Stimulated activated CD8-positive, alpha-beta memory T cell treated with anti-CD3 and anti-CD28 coated beads, Interleukin-12 subunit alpha, Interleukin-12 subunit beta, amount 100 ng/mL, for 24 hours (primary cell): ENCODE measurements around the gene GPC6.

Experiments
- DNase-seq: peaks from one replicate; pipeline ENCODE4 v3.0.0-alpha.2; 2020; ENCODE audit errors: extremely low read depth

Gene GPC6

DNA sequence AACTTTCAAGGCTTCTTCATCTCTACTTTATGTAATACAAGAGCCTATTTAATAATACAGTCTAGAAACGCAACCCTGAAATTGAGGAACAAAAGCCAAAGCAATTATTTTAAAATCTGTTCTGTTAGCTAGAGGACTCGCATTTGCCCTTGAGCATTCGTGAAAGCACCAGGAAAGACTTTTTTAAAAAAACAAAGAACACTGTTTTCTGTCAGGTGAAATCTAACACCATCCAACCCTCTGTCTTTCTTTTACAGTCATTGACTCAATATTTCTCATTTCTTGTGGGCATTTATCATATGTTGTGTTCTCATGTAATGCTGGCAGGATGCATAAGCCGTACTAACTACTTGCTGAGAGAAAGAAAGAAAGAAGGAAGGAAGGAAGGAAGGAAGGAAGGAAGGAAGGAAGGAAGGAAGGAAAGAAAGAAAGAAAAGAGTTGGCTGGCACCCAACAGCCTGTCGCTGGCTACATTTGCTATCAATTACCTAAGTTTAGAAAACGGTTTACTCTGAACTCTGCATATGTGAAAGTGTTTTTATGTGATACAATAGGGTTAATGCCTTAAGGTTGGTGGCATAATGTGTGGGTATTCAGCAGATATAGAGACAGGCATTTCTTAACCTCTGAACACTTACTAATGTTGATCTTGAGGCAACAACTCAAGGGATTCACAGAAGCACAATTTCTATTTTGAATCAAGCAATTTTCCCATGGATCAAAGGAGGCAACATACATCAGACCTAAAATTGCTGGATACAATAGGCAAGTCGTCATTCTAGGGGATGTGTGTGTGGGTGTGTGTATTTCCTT is 807.4 kb downstream of the GPC6 start:
- no peak for DNase-seq

DNA sequence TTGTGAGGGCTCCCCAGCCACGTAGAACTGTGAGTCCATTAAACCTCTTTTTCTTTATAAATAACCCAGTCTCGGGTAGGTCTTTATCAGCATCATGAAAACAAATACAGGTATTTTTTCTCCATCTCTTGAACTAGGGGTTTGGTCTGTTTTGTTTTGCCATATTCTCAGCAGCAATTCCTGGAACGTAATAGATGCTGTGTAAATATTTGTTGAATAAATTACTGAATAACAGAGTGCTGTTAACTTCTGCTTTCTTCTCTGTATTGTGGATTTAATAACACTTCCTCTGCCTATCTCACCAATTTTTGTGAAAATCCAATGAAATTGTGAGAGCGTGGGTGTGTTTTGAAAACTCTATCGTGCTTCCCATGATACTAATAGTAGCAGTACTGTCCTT is 823.4 kb downstream of the GPC6 start:
- DNase-seq, result no peak

DNA sequence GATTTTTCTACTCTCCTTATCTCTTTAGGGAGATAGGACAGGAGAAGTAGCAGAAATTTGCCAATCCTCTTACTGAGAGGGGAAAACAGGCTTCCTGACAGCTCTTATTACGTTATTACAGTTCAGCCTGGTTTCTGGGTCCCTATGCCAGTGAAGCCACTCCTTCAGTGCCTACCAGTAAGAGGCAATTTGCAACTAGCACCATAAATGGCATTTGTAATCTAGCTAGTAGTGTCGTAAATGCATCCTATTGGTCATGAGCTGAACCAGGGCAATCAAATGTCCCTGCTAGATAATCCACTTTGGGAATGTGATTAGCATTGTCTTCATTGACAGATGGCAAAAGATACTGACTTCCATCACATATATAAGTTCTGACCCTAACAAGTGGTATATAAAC is 824.1 kb downstream of the GPC6 start:
- DNase-seq, result no peak

DNA sequence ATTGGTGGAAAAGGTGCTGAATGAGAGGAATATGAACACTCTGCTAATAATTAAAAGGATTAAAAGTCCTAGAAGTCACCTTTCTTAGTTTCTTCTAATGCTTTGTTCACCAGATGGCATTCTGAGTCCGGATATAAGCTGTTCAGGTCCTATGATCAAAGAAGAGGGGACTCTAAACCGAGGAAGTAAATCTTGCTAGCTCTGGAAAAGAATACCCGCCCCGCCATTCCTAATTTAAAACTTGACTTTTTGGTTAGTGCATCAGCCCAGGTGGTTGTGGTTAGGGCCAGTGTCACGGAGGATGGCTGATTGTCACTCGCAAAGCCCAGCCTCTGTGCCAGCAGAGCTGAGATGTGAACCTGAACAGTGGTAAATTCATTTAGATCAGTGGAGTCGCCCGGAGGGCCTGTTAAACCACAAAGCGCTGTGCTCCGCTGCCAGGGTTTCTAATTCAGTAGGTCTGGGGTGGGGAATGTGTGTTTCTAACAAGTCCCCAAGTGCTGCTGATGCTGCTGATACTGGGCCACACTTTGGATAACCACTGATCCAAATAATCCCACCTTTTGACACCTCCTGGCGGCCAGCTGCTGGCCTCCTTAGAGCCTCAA is 827.5 kb downstream of the GPC6 start:
- DNase-seq, result no peak

DNA sequence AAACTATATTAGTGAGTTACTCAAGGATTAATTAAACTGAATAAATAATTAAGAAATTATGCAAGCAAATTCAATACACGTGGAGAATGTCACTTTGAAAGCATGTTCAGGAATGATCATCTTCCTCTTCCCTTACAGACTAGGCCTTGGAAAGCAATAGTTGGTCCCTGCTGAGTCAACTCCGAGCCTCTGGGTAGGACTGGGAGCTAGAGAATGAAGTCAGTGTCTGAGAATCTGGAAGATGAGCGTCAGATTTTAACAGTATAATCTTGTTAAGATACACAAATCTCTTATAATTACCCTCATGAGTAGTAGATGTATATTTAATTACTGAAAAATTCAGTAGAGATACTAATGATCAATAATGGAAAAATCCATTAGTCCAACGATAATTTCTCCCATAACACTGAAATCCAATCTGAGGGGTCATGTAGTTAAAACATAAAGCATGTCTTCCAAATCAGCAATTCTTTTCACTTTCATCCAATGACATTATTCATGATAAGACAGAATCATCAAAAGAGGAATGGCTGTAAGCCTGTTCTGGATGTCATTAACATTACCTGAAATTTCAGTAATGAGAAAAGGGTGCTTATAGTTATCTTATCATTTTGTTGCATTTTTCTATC is 829.9 kb downstream of the GPC6 start:
- DNase-seq, result no peak

GRCh38 chr13:94057618-94058186 is 831.1 kb downstream of the GPC6 start:
- DNase-seq, result no peak

- DNase-seq, result no peak
Measured at GRCh38 chr13:94058821-94059360, 832.3 kb downstream of the GPC6 start.

GRCh38 chr13:94061301-94061700 is 834.7 kb downstream of the GPC6 start:
- no peak for DNase-seq

- no peak for DNase-seq
Measured at GRCh38 chr13:94063096-94063495, 836.5 kb downstream of the GPC6 start.

- no peak for DNase-seq
Measured at GRCh38 chr13:94063848-94064247, 837.2 kb downstream of the GPC6 start.

GRCh38 chr13:94065741-94066140 is 839.1 kb downstream of the GPC6 start:
- no peak for DNase-seq

GRCh38 chr13:94073007-94073744 is 846.6 kb downstream of the GPC6 start:
- no peak for DNase-seq

DNA sequence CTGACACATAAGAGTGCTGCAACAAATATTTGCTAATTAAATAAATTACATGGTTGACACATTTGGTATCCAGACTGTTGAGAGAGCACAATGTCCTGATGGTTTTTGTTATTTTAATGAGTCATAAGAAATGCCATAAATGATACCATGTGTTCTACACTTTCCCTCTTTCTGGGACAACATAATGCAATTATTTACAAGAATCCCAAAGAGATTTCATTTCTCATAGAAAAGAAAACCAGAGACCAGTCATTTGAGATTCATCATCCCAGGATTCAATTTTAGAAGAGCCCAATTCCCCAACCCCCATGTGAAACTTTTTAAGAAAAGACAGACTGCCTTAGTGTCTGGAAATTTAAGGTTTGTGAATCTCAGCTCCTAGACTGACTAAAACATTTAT is 853.3 kb downstream of the GPC6 start:
- no peak for DNase-seq

- DNase-seq, result no peak
Measured at GRCh38 chr13:94080527-94080926, 853.9 kb downstream of the GPC6 start.

- DNase-seq, result no peak
Measured at GRCh38 chr13:94087100-94087499, 860.5 kb downstream of the GPC6 start.

DNA sequence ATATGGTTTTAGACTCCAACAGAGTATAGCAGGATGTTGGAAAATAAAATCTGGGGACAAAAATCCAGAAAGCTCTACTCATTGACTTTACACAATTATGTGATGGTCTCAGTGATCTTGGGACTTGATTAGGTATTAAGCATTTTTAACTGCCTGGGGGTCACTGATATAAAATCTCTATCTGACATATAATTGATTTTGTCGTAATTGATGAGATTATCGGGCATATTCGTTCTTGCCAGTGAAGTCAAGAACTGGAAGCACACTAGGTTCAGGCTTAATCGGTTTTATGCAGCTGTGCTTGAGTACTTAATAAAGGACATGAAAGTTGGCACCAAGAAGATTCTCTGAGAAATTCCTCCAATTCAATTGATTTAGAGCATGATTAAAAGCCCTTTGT is 862.1 kb downstream of the GPC6 start:
- no peak for DNase-seq

- no peak for DNase-seq
Measured at GRCh38 chr13:94090773-94091480, 864.3 kb downstream of the GPC6 start.

DNA sequence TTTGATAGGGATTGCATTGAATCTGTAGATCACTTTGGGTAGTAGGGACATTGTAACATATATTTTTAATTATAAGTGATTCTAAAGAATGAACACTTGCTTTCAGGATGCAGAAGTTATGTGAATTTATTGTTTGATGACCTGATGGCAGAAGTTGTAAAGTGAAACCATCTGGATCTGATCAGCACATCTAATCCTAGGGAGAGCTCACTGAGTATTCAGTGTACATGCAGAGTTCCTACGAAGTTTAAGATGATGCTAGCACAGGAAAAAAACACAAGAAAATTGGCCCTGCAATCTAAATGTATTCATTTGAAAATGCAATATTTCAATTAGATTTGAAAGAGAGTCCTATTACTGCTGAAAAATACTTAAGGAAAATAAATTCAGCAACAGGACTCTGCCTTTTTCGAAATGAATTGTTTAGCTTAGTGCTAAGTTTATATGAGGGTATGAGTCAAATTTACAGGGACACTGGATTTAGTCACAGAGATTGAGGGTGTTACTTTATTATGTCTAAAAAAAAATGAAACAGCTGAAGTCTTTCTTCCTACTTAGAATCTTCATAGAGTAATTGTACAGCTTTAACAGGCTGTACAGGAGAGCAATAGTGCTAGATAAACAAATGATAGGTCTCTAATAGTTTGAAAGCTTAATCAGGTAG is 867.2 kb downstream of the GPC6 start:
- no peak for DNase-seq

- no peak for DNase-seq
Measured at GRCh38 chr13:94109715-94110374, 883.2 kb downstream of the GPC6 start.

- DNase-seq, result no peak
Measured at GRCh38 chr13:94112227-94112626, 885.6 kb downstream of the GPC6 start.
